ENCODE results near the gene ZNF598. TPM values are rescaled to one million over a fixed set of nuclear protein-coding genes. Genes with fewer than 3 reads are reported as not detected.

Gene ZNF598
- total and polyA plus RNA-seq, 2 experiments from 2014 or later, result 8.5 to 48.6 TPM

- TF ChIP-seq, protein P1, sequence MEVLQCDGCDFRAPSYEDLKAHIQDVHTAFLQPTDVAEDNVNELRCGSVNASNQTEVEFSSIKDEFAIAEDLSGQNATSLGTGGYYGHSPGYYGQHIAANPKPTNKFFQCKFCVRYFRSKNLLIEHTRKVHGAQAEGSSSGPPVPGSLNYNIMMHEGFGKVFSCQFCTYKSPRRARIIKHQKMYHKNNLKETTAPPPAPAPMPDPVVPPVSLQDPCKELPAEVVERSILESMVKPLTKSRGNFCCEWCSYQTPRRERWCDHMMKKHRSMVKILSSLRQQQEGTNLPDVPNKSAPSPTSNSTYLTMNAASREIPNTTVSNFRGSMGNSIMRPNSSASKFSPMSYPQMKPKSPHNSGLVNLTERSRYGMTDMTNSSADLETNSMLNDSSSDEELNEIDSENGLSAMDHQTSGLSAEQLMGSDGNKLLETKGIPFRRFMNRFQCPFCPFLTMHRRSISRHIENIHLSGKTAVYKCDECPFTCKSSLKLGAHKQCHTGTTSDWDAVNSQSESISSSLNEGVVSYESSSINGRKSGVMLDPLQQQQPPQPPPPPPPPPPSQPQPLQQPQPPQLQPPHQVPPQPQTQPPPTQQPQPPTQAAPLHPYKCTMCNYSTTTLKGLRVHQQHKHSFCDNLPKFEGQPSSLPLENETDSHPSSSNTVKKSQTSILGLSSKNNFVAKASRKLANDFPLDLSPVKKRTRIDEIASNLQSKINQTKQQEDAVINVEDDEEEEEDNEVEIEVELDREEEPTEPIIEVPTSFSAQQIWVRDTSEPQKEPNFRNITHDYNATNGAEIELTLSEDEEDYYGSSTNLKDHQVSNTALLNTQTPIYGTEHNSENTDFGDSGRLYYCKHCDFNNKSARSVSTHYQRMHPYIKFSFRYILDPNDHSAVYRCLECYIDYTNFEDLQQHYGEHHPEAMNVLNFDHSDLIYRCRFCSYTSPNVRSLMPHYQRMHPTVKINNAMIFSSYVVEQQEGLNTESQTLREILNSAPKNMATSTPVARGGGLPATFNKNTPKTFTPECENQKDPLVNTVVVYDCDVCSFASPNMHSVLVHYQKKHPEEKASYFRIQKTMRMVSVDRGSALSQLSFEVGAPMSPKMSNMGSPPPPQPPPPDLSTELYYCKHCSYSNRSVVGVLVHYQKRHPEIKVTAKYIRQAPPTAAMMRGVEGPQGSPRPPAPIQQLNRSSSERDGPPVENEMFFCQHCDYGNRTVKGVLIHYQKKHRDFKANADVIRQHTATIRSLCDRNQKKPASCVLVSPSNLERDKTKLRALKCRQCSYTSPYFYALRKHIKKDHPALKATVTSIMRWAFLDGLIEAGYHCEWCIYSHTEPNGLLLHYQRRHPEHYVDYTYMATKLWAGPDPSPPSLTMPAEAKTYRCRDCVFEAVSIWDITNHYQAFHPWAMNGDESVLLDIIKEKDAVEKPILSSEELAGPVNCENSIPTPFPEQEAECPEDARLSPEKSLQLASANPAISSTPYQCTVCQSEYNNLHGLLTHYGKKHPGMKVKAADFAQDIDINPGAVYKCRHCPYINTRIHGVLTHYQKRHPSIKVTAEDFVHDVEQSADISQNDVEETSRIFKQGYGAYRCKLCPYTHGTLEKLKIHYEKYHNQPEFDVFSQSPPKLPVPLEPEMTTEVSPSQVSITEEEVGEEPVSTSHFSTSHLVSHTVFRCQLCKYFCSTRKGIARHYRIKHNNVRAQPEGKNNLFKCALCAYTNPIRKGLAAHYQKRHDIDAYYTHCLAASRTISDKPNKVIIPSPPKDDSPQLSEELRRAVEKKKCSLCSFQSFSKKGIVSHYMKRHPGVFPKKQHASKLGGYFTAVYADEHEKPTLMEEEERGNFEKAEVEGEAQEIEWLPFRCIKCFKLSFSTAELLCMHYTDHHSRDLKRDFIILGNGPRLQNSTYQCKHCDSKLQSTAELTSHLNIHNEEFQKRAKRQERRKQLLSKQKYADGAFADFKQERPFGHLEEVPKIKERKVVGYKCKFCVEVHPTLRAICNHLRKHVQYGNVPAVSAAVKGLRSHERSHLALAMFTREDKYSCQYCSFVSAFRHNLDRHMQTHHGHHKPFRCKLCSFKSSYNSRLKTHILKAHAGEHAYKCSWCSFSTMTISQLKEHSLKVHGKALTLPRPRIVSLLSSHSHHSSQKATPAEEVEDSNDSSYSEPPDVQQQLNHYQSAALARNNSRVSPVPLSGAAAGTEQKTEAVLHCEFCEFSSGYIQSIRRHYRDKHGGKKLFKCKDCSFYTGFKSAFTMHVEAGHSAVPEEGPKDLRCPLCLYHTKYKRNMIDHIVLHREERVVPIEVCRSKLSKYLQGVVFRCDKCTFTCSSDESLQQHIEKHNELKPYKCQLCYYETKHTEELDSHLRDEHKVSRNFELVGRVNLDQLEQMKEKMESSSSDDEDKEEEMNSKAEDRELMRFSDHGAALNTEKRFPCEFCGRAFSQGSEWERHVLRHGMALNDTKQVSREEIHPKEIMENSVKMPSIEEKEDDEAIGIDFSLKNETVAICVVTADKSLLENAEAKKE (CRISPR knock-in tag; IDR thresholded peaks at IDR 0.05), result no peak
- TF ChIP-seq POLR2AphosphoS5 (IDR thresholded peaks at IDR 0.05; ENCODE audit: low read depth) (no peak), ETS1 (IDR thresholded peaks at IDR 0.05) (no peak), ZNF114 (CRISPR knock-in tag; IDR thresholded peaks at IDR 0.05) (no peak), EZH2phosphoT487 (IDR thresholded peaks at IDR 0.05; ENCODE audit: unreplicated experiment) (no peak), ZNF331 (CRISPR knock-in tag; IDR thresholded peaks at IDR 0.05; ENCODE audit: low read depth) (no peak), JUNB (IDR thresholded peaks at IDR 0.05; ENCODE audit: unreplicated experiment) (no peak)
Measured at GRCh38 chr16:1998360-1998835, 11.2 kb downstream of the ZNF598 start (continued).

All from GM23338 (cell line).